HCT116 (cell line): ENCODE measurements around the gene CBX7. TPM values are rescaled to one million over a fixed set of nuclear protein-coding genes. Genes with fewer than 3 reads are reported as not detected.

ENCODE experiments used
- ATAC-seq: fragments of 200-7000 bp; cut with Tn5 transposase; 2 replicates; pipeline ENCODE4 v1.9.1; 2020; ENCODE audit warnings: mild to moderate bottlenecking, moderate library complexity
- BruUV-seq: library from RNA; stranded (reverse); fragments of 400-500 nt; replicated peaks from 2 replicates; lab custom pipeline; 2021; lab: Mats Ljungman, UMichigan
- CTCF ChIA-PET: fragments of 300-600 bp; sonication (Branson Sonifier 250); formaldehyde crosslinking; loops from one replicate; lab custom pipeline; 2021; ENCODE audit warnings: antibody characterized with exemption; lab: Charles Lee
- POLR2A ChIA-PET: fragments of 300-600, 350-600 bp; sonication (Branson Sonifier 250); formaldehyde crosslinking; loops from one replicate; lab custom pipeline; 2021; ENCODE audit warnings: antibody characterized with exemption; lab: Charles Lee
- RAD21 ChIA-PET, 2 experiments: fragments of 300-600 bp; sonication (Branson Sonifier 250); formaldehyde crosslinking; loops; one replicate each; lab custom pipeline; 2023; ENCODE audit warnings: low total read pairs in 2 of 2; ENCODE audit not compliant: uncharacterized antibody in 2 of 2, unreplicated experiment in 2 of 2, low non-redundant PET in 1 of 2; lab: Charles Lee
- DNase-seq: peaks from one replicate; pipeline ENCODE4 v3.0.0-alpha.2; 2010; ENCODE audit warnings: low read depth, low spot score
- H2AFZ ChIP-seq: fragments of 200-600 bp; shearing (Covaris generic), sonication (generic); 2 replicates; pipeline ENCODE4 v1.6.1; 2017; ENCODE audit warnings: low read depth, mixed run types, mixed read lengths, antibody characterized with exemption, low read length; ENCODE audit not compliant: poor library complexity, severe bottlenecking
- H3K27ac ChIP-seq: 2 replicates; pipeline ENCODE4 v1.5.1; 2012; ENCODE audit warnings: low read depth, low read length
- H3K27me3 ChIP-seq: fragments of 200-600 bp; sonication (generic); 2 replicates; pipeline ENCODE4 v1.6.1; 2016; ENCODE audit warnings: mixed run types, low read length, mixed read lengths; ENCODE audit not compliant: insufficient read depth
- H3K36me3 ChIP-seq, 2 experiments: fragments of 200-500 bp in 1 of 2; fragments of 200-600 bp in 1 of 2; sonication (Bioruptor generic) in 1 of 2; sonication (generic) in 1 of 2; 2 replicates each; pipeline versions ENCODE4 v1.5.1 to v1.6.1; 2014 to 2016; ENCODE audit warnings: low read length in 2 of 2, inconsistent platforms in 1 of 2, mixed read lengths in 1 of 2, mixed run types in 1 of 2; ENCODE audit not compliant: insufficient read depth in 2 of 2, control insufficient read depth in 1 of 2
- H3K4me1 ChIP-seq, 2 experiments: fragments of 200-600 bp in 1 of 2; sonication (generic) in 1 of 2; 2 replicates each; pipeline versions ENCODE4 v1.5.1 to v1.6.1; 2012 to 2017; ENCODE audit warnings: low read length in 2 of 2, inconsistent platforms in 1 of 2, mild to moderate bottlenecking in 1 of 2, mixed read lengths in 1 of 2, mixed run types in 1 of 2, moderate library complexity in 1 of 2; ENCODE audit not compliant: insufficient read depth in 2 of 2, control insufficient read depth in 1 of 2
- H3K4me2 ChIP-seq: fragments of 200-600 bp; sonication (generic); 2 replicates; pipeline ENCODE4 v1.6.1; 2017; ENCODE audit warnings: mixed run types, low read length, mixed read lengths
- H3K4me3 ChIP-seq, 2 experiments: fragments of 200-600 bp in 1 of 2; sonication (generic) in 1 of 2; replicated peaks in 1 of 2; 2 replicates each; pipeline ENCODE4 v1.5.1; 2011 to 2016; ENCODE audit warnings: low read length in 2 of 2, control low read depth in 1 of 2, low read depth in 1 of 2, mild to moderate bottlenecking in 1 of 2, mixed read lengths in 1 of 2, mixed run types in 1 of 2
- H3K79me2 ChIP-seq: fragments of 200-600 bp; sonication (generic); 2 replicates; pipeline ENCODE4 v1.6.1; 2017; ENCODE audit warnings: mild to moderate bottlenecking, mixed run types, low read length, moderate library complexity, mixed read lengths; ENCODE audit not compliant: insufficient read depth
- H3K9ac ChIP-seq: fragments of 200-600 bp; sonication (generic); 2 replicates; pipeline ENCODE4 v1.6.1; 2016; ENCODE audit warnings: low read length, mixed read lengths
- H3K9me2 ChIP-seq: fragments of 200-600 bp; sonication (generic), shearing (Covaris generic); 2 replicates; pipeline ENCODE4 v1.6.1; 2017; ENCODE audit warnings: mixed run types, mild to moderate bottlenecking, moderate library complexity; ENCODE audit not compliant: insufficient read depth
- H3K9me3 ChIP-seq, 2 experiments: fragments of 200-500 bp in 1 of 2; fragments of 200-600 bp in 1 of 2; sonication (Bioruptor generic) in 1 of 2; sonication (generic) in 1 of 2; 2 replicates each; pipeline ENCODE4 v1.6.1; 2014 to 2017; ENCODE audit warnings: low read length in 2 of 2, mixed read lengths in 2 of 2, inconsistent platforms in 1 of 2, low read depth in 1 of 2, mild to moderate bottlenecking in 1 of 2, mixed run types in 1 of 2, moderate library complexity in 1 of 2; ENCODE audit not compliant: control insufficient read depth in 1 of 2, insufficient read depth in 1 of 2
- H4K20me1 ChIP-seq: fragments of 200-600 bp; sonication (generic), shearing (Covaris generic); 2 replicates; pipeline ENCODE4 v1.6.1; 2017; ENCODE audit warnings: mixed run types, mild to moderate bottlenecking, moderate library complexity; ENCODE audit not compliant: insufficient read depth
- EGR1 ChIP-seq: IDR thresholded peaks from 2 replicates; pipeline ENCODE4 v1.6.1; 2012; ENCODE audit warnings: low read depth
- ELF1 ChIP-seq: IDR thresholded peaks from 2 replicates; pipeline ENCODE4 v1.6.1; 2012; ENCODE audit warnings: low read depth, borderline replicate concordance
- EZH2phosphoT487 ChIP-seq: fragments of 200-600 bp; IDR thresholded peaks from 2 replicates; pipeline ENCODE4 v1.6.1; 2018; ENCODE audit warnings: antibody characterized with exemption, borderline replicate concordance
- JUND ChIP-seq: IDR thresholded peaks from 2 replicates; pipeline ENCODE4 v1.6.1; 2012
- POLR2A ChIP-seq: IDR thresholded peaks from 2 replicates; pipeline ENCODE4 v1.7.0; 2011; ENCODE audit warnings: borderline replicate concordance; ENCODE audit not compliant: insufficient read depth, insufficient read length; ENCODE audit errors: extremely low read depth
- POLR2AphosphoS5 ChIP-seq: IDR thresholded peaks from 2 replicates; pipeline ENCODE4 v1.6.1; 2011; ENCODE audit warnings: mild to moderate bottlenecking, low read depth, low read length, moderate library complexity
- RAD21 ChIP-seq: IDR thresholded peaks from 2 replicates; pipeline ENCODE4 v1.6.1; 2012; ENCODE audit warnings: low read depth, mild to moderate bottlenecking
- TCF7L2 ChIP-seq: IDR thresholded peaks from 2 replicates; pipeline ENCODE4 v1.7.0; 2011; ENCODE audit warnings: borderline replicate concordance, inconsistent platforms; ENCODE audit not compliant: insufficient read depth, insufficient read length; ENCODE audit errors: extremely low read depth
- YY1 ChIP-seq: IDR thresholded peaks from 2 replicates; pipeline ENCODE4 v1.6.1; 2011; ENCODE audit warnings: low read length, low read depth, moderate library complexity, mild to moderate bottlenecking; ENCODE audit not compliant: insufficient replicate concordance; ENCODE audit errors: extremely low read depth
- ZFX ChIP-seq: fragments of 450-650 bp; IDR thresholded peaks from 2 replicates; pipeline ENCODE4 v1.6.1; 2017
- ZNF274 ChIP-seq: fragments of 200-500 bp; sonication (Bioruptor generic); IDR thresholded peaks from 2 replicates; pipeline ENCODE4 v1.6.1; 2014; ENCODE audit warnings: mild to moderate bottlenecking, low read depth, low read length, inconsistent platforms
- intact Hi-C: fragments of 100-400 bp; cut with micrococcal nuclease; formaldehyde crosslinking; loops from 2 replicates; pipeline ENCODE4 v1.10.0; 2022
- total RNA-seq: library from RNA; stranded (reverse); gene quantifications from one replicate; pipeline ENCODE4 v1.2.1, GENCODE V29; 2021; ENCODE audit not compliant: unreplicated experiment
- TF ChIP-seq, protein P1 (sequence below): IDR thresholded peaks from 2 replicates; pipeline ENCODE4 v1.6.1; 2011; ENCODE audit warnings: mild to moderate bottlenecking, low read length, moderate library complexity; ENCODE audit not compliant: insufficient replicate concordance; ENCODE audit errors: extremely low read depth
- TF ChIP-seq, protein P2 (sequence below): IDR thresholded peaks from 2 replicates; pipeline ENCODE4 v1.6.1; 2012
- TF ChIP-seq, protein P3 (sequence below): IDR thresholded peaks from 2 replicates; pipeline ENCODE4 v1.6.1; 2012; ENCODE audit warnings: low read depth
- TF ChIP-seq, protein P4 (sequence below): IDR thresholded peaks from 2 replicates; pipeline ENCODE4 v1.6.1; 2012

The CBX7 gene
- total RNA-seq, 1 experiment from 2014 or later, result 20.1 TPM

DNA sequence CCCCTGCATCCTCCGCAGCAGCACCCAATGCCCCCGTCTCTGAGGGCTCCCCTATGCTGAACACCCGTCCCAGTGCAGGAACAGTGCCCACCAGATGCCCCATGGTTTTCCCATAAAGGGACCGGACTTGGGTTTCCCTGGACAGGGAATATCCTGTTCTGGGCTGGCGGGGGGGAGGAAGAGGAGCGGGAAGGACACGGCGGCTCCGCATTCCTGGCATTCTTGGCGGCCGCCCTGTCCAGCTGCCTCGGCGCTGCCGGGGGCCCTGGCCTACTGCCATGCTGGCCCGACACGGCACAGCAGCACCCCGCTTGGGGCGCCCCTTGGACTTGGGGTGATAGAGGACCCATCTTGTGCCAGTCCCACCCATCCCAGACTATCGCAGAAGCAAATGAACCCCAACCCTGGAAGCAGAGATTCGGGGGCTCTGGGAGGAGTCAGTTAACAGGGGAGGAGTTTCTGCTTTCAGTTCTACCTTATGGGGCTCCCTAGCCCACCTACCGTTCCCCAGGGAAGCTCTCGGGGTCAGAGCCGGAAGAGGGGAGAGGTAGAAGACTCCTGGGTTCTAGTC, 23.7 kb upstream of the CBX7 start:
- intact Hi-C loops, result no loop called here
- ATAC-seq (peak; percentile 55), DNase-seq (no peak)
- Histone ChIP-seq H3K4me2 (peak overlapping the region; percentile 82), H3K36me3 (no peaks in the 10 kb centered on the region), H3K9me3 (no peaks in the 10 kb centered on the region), H3K79me2 (no peaks in the 10 kb centered on the region), H4K20me1 (no peaks in the 10 kb centered on the region), H3K27me3 (no peaks in the 10 kb centered on the region), H3K9ac (peak overlapping the region; percentile 57), H2AFZ (no peak overlapping the region), H3K9me2 (no peaks in the 10 kb centered on the region), H3K4me1 (peaks cover 35 to 74% of the 10 kb centered on the region in 2 experiments), H3K27ac (peak overlapping the region; percentile 57; the same call in 1 of the 2 replicates), H3K4me3 (peak overlapping the region; percentile 23 to 43)
- CTCF ChIA-PET, result interaction anchor here (1.0 kb wide), 2 partner anchors 39 to 133 kb away, joined by 3 read pairs; no protein-coding TSS in a partner anchor
- POLR2A ChIA-PET, result interaction anchor here (1.0 kb wide), 1 partner anchor 144 kb away, joined by 5 read pairs; the partner anchor contains the start of gene RPL3
- RAD21 ChIA-PET, result no interaction called here
- TF ChIP-seq, protein P1, sequence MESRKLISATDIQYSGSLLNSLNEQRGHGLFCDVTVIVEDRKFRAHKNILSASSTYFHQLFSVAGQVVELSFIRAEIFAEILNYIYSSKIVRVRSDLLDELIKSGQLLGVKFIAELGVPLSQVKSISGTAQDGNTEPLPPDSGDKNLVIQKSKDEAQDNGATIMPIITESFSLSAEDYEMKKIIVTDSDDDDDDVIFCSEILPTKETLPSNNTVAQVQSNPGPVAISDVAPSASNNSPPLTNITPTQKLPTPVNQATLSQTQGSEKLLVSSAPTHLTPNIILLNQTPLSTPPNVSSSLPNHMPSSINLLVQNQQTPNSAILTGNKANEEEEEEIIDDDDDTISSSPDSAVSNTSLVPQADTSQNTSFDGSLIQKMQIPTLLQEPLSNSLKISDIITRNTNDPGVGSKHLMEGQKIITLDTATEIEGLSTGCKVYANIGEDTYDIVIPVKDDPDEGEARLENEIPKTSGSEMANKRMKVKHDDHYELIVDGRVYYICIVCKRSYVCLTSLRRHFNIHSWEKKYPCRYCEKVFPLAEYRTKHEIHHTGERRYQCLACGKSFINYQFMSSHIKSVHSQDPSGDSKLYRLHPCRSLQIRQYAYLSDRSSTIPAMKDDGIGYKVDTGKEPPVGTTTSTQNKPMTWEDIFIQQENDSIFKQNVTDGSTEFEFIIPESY, result no peak
- TF ChIP-seq POLR2A (no peak), YY1 (no peak), RAD21 (no peak), ZNF274 (no peak), EGR1 (no peak), ZFX (no peak), JUND (no peak), EZH2phosphoT487 (no peak), TCF7L2 (no peak), POLR2AphosphoS5 (no peak), ELF1 (no peak)
- TF ChIP-seq, protein P2, sequence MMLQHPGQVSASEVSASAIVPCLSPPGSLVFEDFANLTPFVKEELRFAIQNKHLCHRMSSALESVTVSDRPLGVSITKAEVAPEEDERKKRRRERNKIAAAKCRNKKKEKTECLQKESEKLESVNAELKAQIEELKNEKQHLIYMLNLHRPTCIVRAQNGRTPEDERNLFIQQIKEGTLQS, result no peak
- TF ChIP-seq, protein P3, sequence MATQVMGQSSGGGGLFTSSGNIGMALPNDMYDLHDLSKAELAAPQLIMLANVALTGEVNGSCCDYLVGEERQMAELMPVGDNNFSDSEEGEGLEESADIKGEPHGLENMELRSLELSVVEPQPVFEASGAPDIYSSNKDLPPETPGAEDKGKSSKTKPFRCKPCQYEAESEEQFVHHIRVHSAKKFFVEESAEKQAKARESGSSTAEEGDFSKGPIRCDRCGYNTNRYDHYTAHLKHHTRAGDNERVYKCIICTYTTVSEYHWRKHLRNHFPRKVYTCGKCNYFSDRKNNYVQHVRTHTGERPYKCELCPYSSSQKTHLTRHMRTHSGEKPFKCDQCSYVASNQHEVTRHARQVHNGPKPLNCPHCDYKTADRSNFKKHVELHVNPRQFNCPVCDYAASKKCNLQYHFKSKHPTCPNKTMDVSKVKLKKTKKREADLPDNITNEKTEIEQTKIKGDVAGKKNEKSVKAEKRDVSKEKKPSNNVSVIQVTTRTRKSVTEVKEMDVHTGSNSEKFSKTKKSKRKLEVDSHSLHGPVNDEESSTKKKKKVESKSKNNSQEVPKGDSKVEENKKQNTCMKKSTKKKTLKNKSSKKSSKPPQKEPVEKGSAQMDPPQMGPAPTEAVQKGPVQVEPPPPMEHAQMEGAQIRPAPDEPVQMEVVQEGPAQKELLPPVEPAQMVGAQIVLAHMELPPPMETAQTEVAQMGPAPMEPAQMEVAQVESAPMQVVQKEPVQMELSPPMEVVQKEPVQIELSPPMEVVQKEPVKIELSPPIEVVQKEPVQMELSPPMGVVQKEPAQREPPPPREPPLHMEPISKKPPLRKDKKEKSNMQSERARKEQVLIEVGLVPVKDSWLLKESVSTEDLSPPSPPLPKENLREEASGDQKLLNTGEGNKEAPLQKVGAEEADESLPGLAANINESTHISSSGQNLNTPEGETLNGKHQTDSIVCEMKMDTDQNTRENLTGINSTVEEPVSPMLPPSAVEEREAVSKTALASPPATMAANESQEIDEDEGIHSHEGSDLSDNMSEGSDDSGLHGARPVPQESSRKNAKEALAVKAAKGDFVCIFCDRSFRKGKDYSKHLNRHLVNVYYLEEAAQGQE, result no peak
- TF ChIP-seq, protein P4, sequence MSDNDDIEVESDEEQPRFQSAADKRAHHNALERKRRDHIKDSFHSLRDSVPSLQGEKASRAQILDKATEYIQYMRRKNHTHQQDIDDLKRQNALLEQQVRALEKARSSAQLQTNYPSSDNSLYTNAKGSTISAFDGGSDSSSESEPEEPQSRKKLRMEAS, result no peak
- BruUV-seq, result no TSS peak
